Endothelial cell of umbilical vein (primary cell): ENCODE data around the gene EEFSEC.

ENCODE experiments used
- CTCF ChIP-seq, 2 donors: IDR thresholded peaks; 1 replicate in 1 of 2; 2 replicates in 1 of 2; pipeline ENCODE4 v1.5.1; 2011; ENCODE audit warnings: low read length in 2 of 2, mild to moderate bottlenecking in 2 of 2, moderate library complexity in 2 of 2, control low read depth in 1 of 2, inconsistent platforms in 1 of 2, low read depth in 1 of 2; ENCODE audit not compliant: insufficient read depth in 1 of 2; ENCODE audit errors: extremely low read depth in 1 of 2
- EZH2 ChIP-seq: IDR thresholded peaks from 2 replicates; pipeline ENCODE4 v1.6.1; 2012; ENCODE audit warnings: borderline replicate concordance, low read depth, mild to moderate bottlenecking, moderate library complexity, low read length, inconsistent platforms; ENCODE audit not compliant: severe bottlenecking
- JUN ChIP-seq: IDR thresholded peaks from 2 replicates; pipeline ENCODE4 v1.6.1; 2011; ENCODE audit warnings: borderline replicate concordance, low read depth; ENCODE audit not compliant: insufficient read length, insufficient read depth
- MAX ChIP-seq: IDR thresholded peaks from 2 replicates; pipeline ENCODE4 v1.6.1; 2011; ENCODE audit not compliant: insufficient read depth, insufficient read length
- POLR2A ChIP-seq: IDR thresholded peaks from 2 replicates; pipeline ENCODE4 v1.6.1; 2012; ENCODE audit warnings: low read depth, mild to moderate bottlenecking, control low read depth, low read length
- POLR2AphosphoS5 ChIP-seq: IDR thresholded peaks from 2 replicates; pipeline ENCODE4 v1.6.1; 2012; ENCODE audit warnings: low read depth, mild to moderate bottlenecking, control low read depth, low read length, moderate library complexity; ENCODE audit not compliant: insufficient read depth

- TF ChIP-seq POLR2AphosphoS5 = no peak
- no peak for TF ChIP-seq CTCF (IDR thresholded peaks at IDR 0.05; ENCODE audit: extremely low read depth in 1 of 2, insufficient read depth in 1 of 2, low read depth in 1 of 2, low read length in 2 of 2)
- TF ChIP-seq EZH2 = no peak
- no peak for TF ChIP-seq MAX
- no peak for TF ChIP-seq POLR2A
- no peak for TF ChIP-seq JUN
Measured at GRCh38 chr3:128425142-128425845, 272.0 kb downstream of the EEFSEC start.
